Thyroid gland (tissue), 4 donors: Measurements from ENCODE around the gene AGBL5.

ENCODE experiments used
- CTCF ChIP-seq, 6 experiments: fragments of 200-600 bp in 3 of 6; fragments of 450-650 bp in 3 of 6; sonication (generic) in 3 of 6; IDR thresholded peaks; one replicate each; pipeline ENCODE4 v1.5.1; 2016 to 2019; ENCODE audit warnings: antibody characterized with exemption in 6 of 6, mild to moderate bottlenecking in 2 of 6, inconsistent platforms in 1 of 6, moderate library complexity in 1 of 6
- POLR2A ChIP-seq, 2 donors: fragments of 450-650 bp; IDR thresholded peaks; one replicate each; pipeline ENCODE4 v1.6.1; 2017; ENCODE audit warnings: antibody characterized with exemption in 2 of 2, mild to moderate bottlenecking in 2 of 2, moderate library complexity in 1 of 2

- TF ChIP-seq POLR2A (IDR thresholded peaks at IDR 0.05), result no peak
- TF ChIP-seq CTCF (IDR thresholded peaks at IDR 0.05), result no peak
These were observed 21.5 kb downstream of the AGBL5 start for GRCh38 chr2:27072920-27073319.
